Spleen (tissue), 11 donors: ENCODE measurements around the gene EFNA2. TPM values are rescaled to one million over a fixed set of nuclear protein-coding genes. Genes with fewer than 3 reads are reported as not detected.

ENCODE experiments used
- DNase-seq: peaks from one replicate; pipeline ENCODE4 v3.0.0-alpha.2; 2020
- H3K27ac ChIP-seq, 8 donors: fragments of 200-600 bp; sonication (generic) in 7 of 8; 1 replicate in 4 of 8; 2 replicates in 4 of 8; pipeline versions ENCODE4 v1.5.0 to v1.8.0; 2016 to 2021; ENCODE audit warnings: inconsistent platforms in 4 of 8, mild to moderate bottlenecking in 4 of 8, moderate library complexity in 1 of 8
- H3K27me3 ChIP-seq, 7 donors: fragments of 200-600 bp; sonication (generic) in 6 of 7; replicated peaks in 1 of 7; 1 replicate in 4 of 7; 2 replicates in 3 of 7; pipeline versions ENCODE4 v1.5.0 to v1.8.0; 2016 to 2021; ENCODE audit warnings: inconsistent platforms in 3 of 7, mild to moderate bottlenecking in 1 of 7
- H3K36me3 ChIP-seq, 6 donors: fragments of 200-600 bp; sonication (generic) in 5 of 6; 1 replicate in 4 of 6; 2 replicates in 2 of 6; pipeline versions ENCODE4 v1.5.0 to v1.8.0; 2016 to 2021; ENCODE audit warnings: inconsistent platforms in 2 of 6
- H3K4me1 ChIP-seq, 6 donors: fragments of 200-600 bp; sonication (generic) in 5 of 6; 1 replicate in 3 of 6; 2 replicates in 3 of 6; pipeline versions ENCODE4 v1.5.0 to v1.8.0; 2016 to 2021; ENCODE audit warnings: inconsistent platforms in 3 of 6
- H3K4me3 ChIP-seq, 8 donors: fragments of 200-600 bp; sonication (generic) in 7 of 8; 1 replicate in 4 of 8; 2 replicates in 4 of 8; pipeline versions ENCODE4 v1.5.0 to v1.8.0; 2016 to 2021; ENCODE audit warnings: inconsistent platforms in 4 of 8, mild to moderate bottlenecking in 4 of 8, moderate library complexity in 2 of 8
- H3K9me3 ChIP-seq, 8 donors: fragments of 200-600 bp; sonication (generic) in 7 of 8; 1 replicate in 4 of 8; 2 replicates in 4 of 8; pipeline versions ENCODE4 v1.5.0 to v1.8.0; 2016 to 2021; ENCODE audit warnings: inconsistent platforms in 4 of 8
- CTCF ChIP-seq, 11 experiments: fragments of 200-600 bp in 7 of 11; fragments of 450-650 bp in 4 of 11; sonication (generic) in 4 of 11; IDR thresholded peaks in 8 of 11; conservative IDR thresholded peaks in 3 of 11; 1 replicate in 7 of 11; 2 replicates in 4 of 11; pipeline versions ENCODE4 v1.4.0 to v1.8.0; 2016 to 2021; ENCODE audit warnings: antibody characterized with exemption in 11 of 11, inconsistent platforms in 4 of 11, mild to moderate bottlenecking in 1 of 11
- POLR2A ChIP-seq, 3 donors: fragments of 450-650 bp; IDR thresholded peaks; one replicate each; pipeline ENCODE4 v1.5.1; 2017; ENCODE audit warnings: antibody characterized with exemption in 3 of 3, mild to moderate bottlenecking in 1 of 3
- POLR2AphosphoS5 ChIP-seq, 3 donors: sonication (generic); formaldehyde crosslinking; IDR thresholded peaks; one replicate each; pipeline ENCODE4 v1.5.1; 2017; ENCODE audit warnings: antibody characterized with exemption in 3 of 3
- WGBS, 5 donors: extraction: QIAGEN DNeasy Blood & Tissue Kit in 3 of 5; methylation state at CpG; one replicate each; pipeline versions ENCODE4 v1.1.5 to v1.1.7; 2013 to 2018; 5-methylcytosine and 5-hydroxymethylcytosine counted together
- intact Hi-C: fragments of 100-400 bp; cut with DNase I; formaldehyde crosslinking; loops from one replicate; pipeline ENCODE4 v1.15.0; 2023; ENCODE audit warnings: low total_unique reads
- polyA plus RNA-seq, 3 donors: library from polyadenylated mRNA; stranded (reverse); fragments of 200-250 nt; gene quantifications; one replicate each; pipeline ENCODE4 v1.2.1, GENCODE V29; 2013
- total RNA-seq, 7 donors: library from RNA; depleted of rRNA in 3 of 7; stranded (reverse); fragments of >200 nt in 3 of 7; fragmentation: NEBNext Ultra II Directional in 4 of 7; extraction: Animal tissue kit (Norgen Biotek cat#: 25700) in 4 of 7; gene quantifications; one replicate each; pipeline versions ENCODE4 v1.1.0 to v1.2.1, GENCODE V29; 2016 to 2021
- donor health status: healthy with polysubstance abuse.
- donor health status: DM: no; HTN: no; CAD: no; lungs with moderate emphysema.
- donor health status: DM: no; HTN: no; CAD: no.
- donor health status: Bipolar disorder and iron deficiency.
- donor health status: healthy.
- donor health status: DM: no; HTN: no; CAD: no.
- donor health status: DM: yes; HTN: yes; CAD: no.

Gene EFNA2
- total and polyA plus RNA-seq, 10 donors: not detected

DNA sequence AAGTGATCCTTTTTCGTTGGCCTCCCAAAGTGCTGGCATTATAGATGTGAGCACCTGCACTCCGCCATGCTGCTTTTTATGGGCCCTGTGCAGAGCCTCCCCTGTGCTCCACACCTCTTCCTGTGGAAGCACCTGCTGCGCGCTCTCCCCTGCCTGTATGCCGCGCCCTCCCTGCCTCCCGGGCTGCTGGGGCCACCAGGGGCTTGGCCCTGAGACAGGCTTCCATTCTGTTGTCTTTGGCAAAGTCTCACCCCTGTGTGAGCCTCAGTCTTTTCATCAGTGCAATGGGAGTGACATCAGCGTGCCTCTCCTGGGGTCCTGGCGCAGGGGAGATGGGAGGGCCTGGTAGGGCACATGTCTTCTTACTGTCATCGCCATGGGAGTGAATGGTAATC lies 9.0 kb upstream of the EFNA2 start:
- peaks cover 10 to 75% (median 56%) of the 10 kb centered on the region in 6 donors for H3K36me3 ChIP-seq
- intact Hi-C loops: loop anchor here (10.0 kb wide), 1 partner anchor 128 kb away; the partner anchor contains the start of genes DAZAP1 and GAMT
- no peaks in the 10 kb centered on the region for H3K9me3 ChIP-seq
- H3K4me1 ChIP-seq: peaks cover 51 to 85% (median 63%) of the 10 kb centered on the region in 6 donors
- peak; percentile 86 for DNase-seq
- peak overlapping the region; percentile 42 to 83 (median 66) for H3K4me3 ChIP-seq
- WGBS, 5 donors: 43 to 60% (median 50%) methylated on average over 10 of the region's 10 CpGs
- peak overlapping the region in 6 of 8 donors; percentile 96 to 100 (median 100) for H3K27ac ChIP-seq
- TF ChIP-seq POLR2AphosphoS5 (IDR thresholded peaks at IDR 0.05) (no peak), POLR2A (IDR thresholded peaks at IDR 0.05) (no peak), CTCF (IDR thresholded peaks at IDR 0.05 in 8 of 11, conservative IDR thresholded peaks at IDR 0.05 in 3 of 11) (no peak)
- no peaks in the 10 kb centered on the region for H3K27me3 ChIP-seq

GRCh38 chr19:1277061-1277460 lies 8.6 kb upstream of the EFNA2 start:
- Histone ChIP-seq H3K4me3 (no peak overlapping the region), H3K27me3 (no peaks in the 10 kb centered on the region), H3K4me1 (peaks cover 47 to 81% (median 58%) of the 10 kb centered on the region in 6 donors), H3K27ac (peak overlapping the region in 3 of 8 donors; percentile 100), H3K9me3 (no peaks in the 10 kb centered on the region), H3K36me3 (peaks cover 10 to 71% (median 52%) of the 10 kb centered on the region in 6 donors)
- peak in 1 of 3 donors; percentile 47 for TF ChIP-seq POLR2AphosphoS5 (IDR thresholded peaks at IDR 0.05)
- no peak for TF ChIP-seq POLR2A (IDR thresholded peaks at IDR 0.05)
- TF ChIP-seq CTCF (IDR thresholded peaks at IDR 0.05 in 8 of 11, conservative IDR thresholded peaks at IDR 0.05 in 3 of 11): no peak
- DNase-seq: peak; percentile 82
- intact Hi-C loops: loop anchor here (10.0 kb wide), 1 partner anchor 128 kb away; the partner anchor contains the start of genes DAZAP1 and GAMT
- WGBS, 5 donors: 92 to 95% (median 93%) methylated on average over 15 of the region's 15 CpGs

GRCh38 chr19:1278074-1278473 lies 7.6 kb upstream of the EFNA2 start:
- H3K27ac ChIP-seq: no peak overlapping the region
- TF ChIP-seq CTCF (IDR thresholded peaks at IDR 0.05 in 8 of 11, conservative IDR thresholded peaks at IDR 0.05 in 3 of 11) (no peak), POLR2A (IDR thresholded peaks at IDR 0.05) (no peak), POLR2AphosphoS5 (IDR thresholded peaks at IDR 0.05) (no peak)
- peaks cover 8 to 61% (median 42%) of the 10 kb centered on the region in 6 donors for H3K36me3 ChIP-seq
- H3K27me3 ChIP-seq: peaks cover 0 to 6% (median 4%) of the 10 kb centered on the region in 7 donors
- no peaks in the 10 kb centered on the region for H3K9me3 ChIP-seq
- DNase-seq: no peak
- H3K4me1 ChIP-seq: peaks cover 37 to 75% (median 50%) of the 10 kb centered on the region in 6 donors
- intact Hi-C loops: loop anchor here (10.0 kb wide), 1 partner anchor 127 kb away; the partner anchor contains the start of genes DAZAP1 and GAMT
- WGBS, 5 donors: 85 to 91% (median 91%) methylated on average over 12 of the region's 12 CpGs
- H3K4me3 ChIP-seq: no peak overlapping the region
